Activated CD4-positive, alpha-beta memory T cell treated with anti-CD3 and anti-CD28 coated beads for 36 hours (primary cell): ENCODE measurements around the gene SRMS. TPM values are rescaled to one million over a fixed set of nuclear protein-coding genes. Genes with fewer than 3 reads are reported as not detected.
"Not testable (repeated sequence)": the region's sequence is repeated elsewhere in the genome, so short reads cannot be mapped to it uniquely, and the experiment has no call there.

Source experiments
- CTCF ChIA-PET: fragments of 350-600 bp; sonication (Branson Sonifier 250); formaldehyde crosslinking; loops from one replicate; lab custom pipeline; 2021; ENCODE audit warnings: antibody characterized with exemption, inconsistent platforms; lab: Charles Lee
- POLR2A ChIA-PET: fragments of 350-600 bp; sonication (Branson Sonifier 250); formaldehyde crosslinking; loops from one replicate; lab custom pipeline; 2021; ENCODE audit warnings: antibody characterized with exemption; lab: Charles Lee
- DNase-seq: peaks from one replicate; pipeline ENCODE4 v3.0.0-alpha.2; 2020
- H3K27ac Mint-ChIP-seq: one replicate; pipeline ENCODE4 v1.8.0; 2021; ENCODE audit warnings: mixed read lengths
- H3K27me3 Mint-ChIP-seq: one replicate; pipeline ENCODE4 v1.8.0; 2021; ENCODE audit warnings: mixed read lengths
- H3K36me3 Mint-ChIP-seq: one replicate; pipeline ENCODE4 v1.8.0; 2021; ENCODE audit warnings: mixed read lengths
- H3K4me1 Mint-ChIP-seq: one replicate; pipeline ENCODE4 v1.8.0; 2021; ENCODE audit warnings: low read depth, mixed read lengths
- H3K4me3 Mint-ChIP-seq: one replicate; pipeline ENCODE4 v1.8.0; 2021; ENCODE audit warnings: mild to moderate bottlenecking, mixed read lengths
- H3K9me3 Mint-ChIP-seq: one replicate; pipeline ENCODE4 v1.8.0; 2021; ENCODE audit warnings: mixed read lengths
- intact Hi-C: fragments of 100-400 bp; cut with micrococcal nuclease; formaldehyde crosslinking; loops from one replicate; pipeline ENCODE4 v1.15.1; 2023
- total RNA-seq, 2 experiments: library from RNA; stranded (reverse); gene quantifications; one replicate each; pipeline ENCODE4 v1.2.3, GENCODE V29; 2021

Gene SRMS
- total RNA-seq, 2 experiments from 2014 or later: not detected

GRCh38 chr20:63574829-63575743 lies 27.5 kb upstream of the SRMS start:
- ChIA-PET CTCF (no interaction called here), POLR2A (no interaction called here)
- Mint-ChIP-seq H3K9me3 (no peaks in the 10 kb centered on the region), H3K4me3 (peak overlapping the region; percentile 39), H3K36me3 (no peaks in the 10 kb centered on the region), H3K27ac (no peak overlapping the region), H3K27me3 (peaks cover 2% of the 10 kb centered on the region), H3K4me1 (no peaks in the 10 kb centered on the region)
- intact Hi-C loops: no loop called here
- DNase-seq: no peak

- peak; percentile 79 for DNase-seq
- no peaks in the 10 kb centered on the region for H3K36me3 Mint-ChIP-seq
- intact Hi-C loops: no loop called here
- CTCF ChIA-PET: no interaction called here
- H3K4me3 Mint-ChIP-seq: peak within 1 kb of the TSS; percentile 73
- H3K4me1 Mint-ChIP-seq: peaks cover under 1% of the 10 kb centered on the region
- no peak within 1 kb of the TSS for H3K27ac Mint-ChIP-seq
- no peaks in the 10 kb centered on the region for H3K9me3 Mint-ChIP-seq
- POLR2A ChIA-PET: no interaction called here
- H3K27me3 Mint-ChIP-seq: peaks cover 3% of the 10 kb centered on the region
These were observed 26.7 kb upstream of the SRMS start, which contains the start of gene HELZ2 for GRCh38 chr20:63574156-63574828. HELZ2 (minus strand) TSS chr20:63574239; CDS start chr20:63572385, 1,854 bp downstream.

GRCh38 chr20:63573647-63574131 lies 26.1 kb upstream of the SRMS start:
- ChIA-PET CTCF (interaction anchor here (1.2 kb wide), 1 partner anchor 68 kb away, joined by 3 read pairs; no protein-coding TSS in a partner anchor), POLR2A (no interaction called here)
- H3K4me1 Mint-ChIP-seq: peaks cover 6% of the 10 kb centered on the region
- intact Hi-C loops: no loop called here
- peak overlapping the region; percentile 73 for H3K4me3 Mint-ChIP-seq
- H3K27ac Mint-ChIP-seq: no peak overlapping the region
- DNase-seq: no peak
- H3K36me3 Mint-ChIP-seq: no peaks in the 10 kb centered on the region
- no peaks in the 10 kb centered on the region for H3K9me3 Mint-ChIP-seq
- peaks cover 4% of the 10 kb centered on the region for H3K27me3 Mint-ChIP-seq

- Mint-ChIP-seq H3K27me3 (peaks cover 4% of the 10 kb centered on the region), H3K4me1 (peaks cover 13% of the 10 kb centered on the region), H3K36me3 (no peaks in the 10 kb centered on the region), H3K27ac (no peak overlapping the region), H3K4me3 (peak overlapping the region; percentile 73), H3K9me3 (no peaks in the 10 kb centered on the region)
- intact Hi-C loops: no loop called here
- POLR2A ChIA-PET: no interaction called here
- no peak for DNase-seq
- CTCF ChIA-PET: interaction anchor here (1.2 kb wide), 1 partner anchor 69 kb away, joined by 3 read pairs; no protein-coding TSS in a partner anchor
These were observed 25.5 kb upstream of the SRMS start for GRCh38 chr20:63572788-63573646.

- intact Hi-C loops: no loop called here
- Mint-ChIP-seq H3K9me3 (no peaks in the 10 kb centered on the region), H3K4me1 (peaks cover 21% of the 10 kb centered on the region), H3K36me3 (no peaks in the 10 kb centered on the region), H3K27me3 (peaks cover 4% of the 10 kb centered on the region), H3K27ac (no peak overlapping the region), H3K4me3 (no peak overlapping the region)
- POLR2A ChIA-PET: no interaction called here
- DNase-seq: no peak
- CTCF ChIA-PET: interaction anchor here (1.2 kb wide), 1 partner anchor 69 kb away, joined by 3 read pairs; no protein-coding TSS in a partner anchor
These were observed 24.7 kb upstream of the SRMS start for GRCh38 chr20:63572071-63572787.

GRCh38 chr20:63571087-63571478 lies 23.5 kb upstream of the SRMS start:
- CTCF ChIA-PET, H3K36me3 Mint-ChIP-seq, H3K27ac Mint-ChIP-seq, H3K27me3 Mint-ChIP-seq, H3K4me3 Mint-ChIP-seq, intact Hi-C loops, H3K9me3 Mint-ChIP-seq, DNase-seq: not testable (repeated sequence)
- H3K4me1 Mint-ChIP-seq: peaks cover 25% of the 10 kb centered on the region
- POLR2A ChIA-PET: interaction anchor here (0.7 kb wide), 1 partner anchor 295 kb away, joined by 3 read pairs; no protein-coding TSS in a partner anchor

- H3K36me3 Mint-ChIP-seq: no peaks in the 10 kb centered on the region
- ChIA-PET CTCF (no interaction called here), POLR2A (interaction anchor here (0.7 kb wide), 1 partner anchor 296 kb away, joined by 3 read pairs; no protein-coding TSS in a partner anchor)
- H3K4me1 Mint-ChIP-seq: peaks cover 25% of the 10 kb centered on the region
- intact Hi-C loops: no loop called here
- peaks cover 2% of the 10 kb centered on the region for H3K27me3 Mint-ChIP-seq
- H3K4me3 Mint-ChIP-seq: no peak overlapping the region
- no peaks in the 10 kb centered on the region for H3K9me3 Mint-ChIP-seq
- no peak overlapping the region for H3K27ac Mint-ChIP-seq
- no peak for DNase-seq
These were observed 22.9 kb upstream of the SRMS start for GRCh38 chr20:63570281-63571086.

- no peaks in the 10 kb centered on the region for H3K36me3 Mint-ChIP-seq
- no peak overlapping the region for H3K27ac Mint-ChIP-seq
- H3K9me3 Mint-ChIP-seq: no peaks in the 10 kb centered on the region
- intact Hi-C loops: no loop called here
- H3K27me3 Mint-ChIP-seq: peaks cover 2% of the 10 kb centered on the region
- no peak for DNase-seq
- ChIA-PET POLR2A (interaction anchor here (0.9 to 1.9 kb wide), 2 partner anchors 17 to 59 kb away, joined by 4 read pairs; no protein-coding TSS in a partner anchor), CTCF (interaction anchor here (0.6 to 2.1 kb wide), 4 partner anchors 22 to 307 kb away, joined by 3 to 11 read pairs (median 6); partner anchors contain the start of gene PTK6)
- H3K4me1 Mint-ChIP-seq: peaks cover 25% of the 10 kb centered on the region
- no peak overlapping the region for H3K4me3 Mint-ChIP-seq
These were observed 21.7 kb upstream of the SRMS start for GRCh38 chr20:63568986-63569949.

- ChIA-PET POLR2A (interaction anchor here (0.7 to 1.9 kb wide), 3 partner anchors 18 to 146 kb away, joined by 3 to 4 read pairs (median 4); no protein-coding TSS in a partner anchor), CTCF (interaction anchor here (0.6 to 2.1 kb wide), 6 partner anchors 31 to 471 kb away, joined by 3 to 11 read pairs (median 4); partner anchors contain the start of genes PTK6 and RTEL1)
- Mint-ChIP-seq H3K36me3 (no peaks in the 10 kb centered on the region), H3K4me3 (peak overlapping the region; percentile 45), H3K9me3 (no peaks in the 10 kb centered on the region), H3K27ac (no peak overlapping the region), H3K27me3 (peaks cover 2% of the 10 kb centered on the region), H3K4me1 (peaks cover 25% of the 10 kb centered on the region)
- no peak for DNase-seq
- intact Hi-C loops: no loop called here
These were observed 20.8 kb upstream of the SRMS start for GRCh38 chr20:63568170-63568981.
